ENCODE data around the gene LYRM7.
"Not testable (repeated sequence)": the region's sequence is repeated elsewhere in the genome, so short reads cannot be mapped to it uniquely, and the experiment has no call there.

Gene LYRM7

DNA sequence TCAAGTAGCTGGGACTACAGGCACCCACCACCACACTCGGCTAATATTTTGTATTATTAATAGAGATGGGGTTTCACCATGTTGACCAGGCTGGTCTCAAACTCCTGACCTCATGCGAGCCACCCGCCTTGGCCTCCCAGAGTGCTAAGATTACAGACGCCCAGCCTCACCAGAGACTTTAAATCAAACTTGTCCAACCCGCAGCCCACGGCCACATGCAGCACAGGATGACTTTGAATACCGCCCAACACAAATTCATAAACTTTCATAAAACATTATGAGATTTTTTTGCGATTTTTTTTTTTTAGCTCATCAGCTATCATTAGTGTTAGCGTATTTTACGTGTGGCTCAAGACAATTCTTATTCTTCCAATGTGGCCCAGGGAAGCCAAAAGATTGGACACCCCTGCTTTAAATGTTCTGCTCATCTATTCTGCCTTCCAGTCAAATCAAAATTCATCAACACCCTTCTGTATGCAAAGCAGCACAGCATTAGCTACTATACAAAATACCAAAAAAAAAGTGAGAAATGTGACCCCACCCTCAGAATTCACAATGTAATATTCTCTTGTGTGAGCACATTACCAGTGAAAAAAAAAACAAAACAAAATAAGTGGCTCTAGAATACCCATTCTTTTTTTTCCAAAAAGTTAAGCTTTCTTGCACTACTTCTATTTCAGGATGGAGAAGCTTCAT lies 50.4 kb downstream of the LYRM7 start:
- no peak for DNase-seq (ENCODE audit: low read depth, low spot score)

GRCh38 chr5:131221888-131222287 lies 51.1 kb downstream of the LYRM7 start:
- no peak for DNase-seq (ENCODE audit: low read depth, low spot score)

GRCh38 chr5:131222731-131223130 lies 52.0 kb downstream of the LYRM7 start:
- no peak for DNase-seq (ENCODE audit: low read depth, low spot score)

DNA sequence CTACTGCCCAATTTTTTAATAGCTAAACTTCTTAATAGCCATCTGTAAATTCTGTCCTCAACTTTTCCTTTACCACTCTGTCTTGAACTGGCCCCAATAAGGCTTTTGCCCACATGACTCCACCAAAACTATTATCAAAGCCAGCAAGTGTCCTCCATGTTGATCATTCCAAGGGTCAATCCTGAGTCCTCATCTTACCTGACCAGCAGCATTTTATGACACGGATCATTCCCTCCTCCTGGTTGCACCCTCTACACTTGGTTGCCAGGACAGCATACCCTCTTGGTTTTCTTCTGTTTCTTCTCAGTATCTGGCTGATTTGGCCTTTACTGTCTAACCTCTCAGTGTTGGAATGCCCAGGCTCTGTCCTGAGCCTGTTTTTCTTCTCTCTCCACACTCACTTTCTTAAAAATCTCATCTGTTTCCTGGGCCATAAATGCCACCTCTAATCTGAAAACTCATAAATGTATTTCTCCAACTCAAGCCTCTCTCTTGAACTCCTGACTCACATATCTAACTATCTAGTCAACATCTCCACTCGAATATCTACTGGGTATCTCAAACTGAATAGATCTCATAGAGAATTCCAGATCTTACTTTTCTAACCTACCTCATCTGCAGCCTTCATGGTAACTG lies 53.1 kb downstream of the LYRM7 start:
- DNase-seq (ENCODE audit: low read depth, low spot score) = no peak

DNA sequence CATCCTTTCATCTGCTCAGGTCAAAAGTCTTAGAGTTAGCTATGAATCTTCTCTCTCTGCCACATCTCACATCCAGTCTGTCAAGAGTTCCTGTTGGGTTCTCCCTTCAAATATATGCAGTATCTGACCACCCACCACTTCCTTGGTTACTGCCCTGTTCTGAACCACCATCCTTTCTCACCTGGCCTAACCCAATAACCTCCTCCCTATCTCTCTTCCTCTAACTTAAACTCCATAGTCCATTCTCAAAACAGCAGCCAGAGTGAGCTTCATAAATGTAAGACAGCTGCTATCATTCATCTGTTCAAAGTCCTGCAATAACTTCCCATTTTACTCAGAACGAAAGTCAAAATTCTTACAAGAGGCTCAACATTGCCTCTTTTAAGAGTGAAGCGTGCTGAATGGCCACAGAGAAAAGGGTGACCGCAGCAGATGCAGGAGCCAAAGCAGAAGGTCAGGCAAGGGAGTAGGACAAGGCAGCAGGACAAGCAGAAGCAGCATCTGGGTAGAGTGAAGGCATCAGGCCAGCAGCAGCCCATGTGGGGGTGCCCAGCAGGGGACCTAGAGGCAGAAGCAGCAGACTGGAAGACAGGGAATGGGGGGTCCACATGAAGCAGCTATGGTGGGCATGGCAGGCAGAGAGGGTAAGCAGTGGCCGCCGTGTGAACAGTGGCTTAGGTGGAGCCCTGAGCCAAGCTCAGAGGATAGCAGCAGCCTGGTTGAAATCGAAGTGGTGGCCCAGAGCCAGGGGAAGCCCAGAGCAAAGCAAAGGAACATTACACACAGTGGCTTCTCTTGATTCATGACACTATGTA lies 53.9 kb downstream of the LYRM7 start:
- no peak for DNase-seq (ENCODE audit: low read depth, low spot score)

- no peak for DNase-seq (ENCODE audit: low read depth, low spot score)
These were observed 54.7 kb downstream of the LYRM7 start for GRCh38 chr5:131225282-131225974.

- DNase-seq (ENCODE audit: low read depth, low spot score) = no peak
These were observed 56.2 kb downstream of the LYRM7 start for GRCh38 chr5:131226899-131227298.

DNA sequence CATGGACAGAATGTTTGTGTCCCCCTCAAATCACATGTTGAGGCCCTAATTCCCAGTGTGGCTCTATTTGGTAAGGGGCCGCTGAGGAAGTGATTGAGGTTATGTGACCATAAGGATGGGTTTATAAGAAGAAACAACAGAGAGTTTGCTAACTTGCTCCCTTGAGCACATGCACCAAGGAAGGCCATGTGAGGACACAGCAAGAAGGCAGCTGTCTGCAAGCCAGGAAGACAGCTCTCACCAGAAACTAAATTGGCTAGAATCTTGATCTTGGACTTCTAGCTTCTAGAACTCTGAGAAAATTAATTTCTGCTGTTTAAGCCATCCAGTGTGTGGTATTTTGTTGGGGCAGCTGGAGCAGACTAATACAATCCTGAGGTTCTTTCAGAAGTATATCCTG lies 57.9 kb downstream of the LYRM7 start:
- DNase-seq (ENCODE audit: low read depth, low spot score) = no peak

DNA sequence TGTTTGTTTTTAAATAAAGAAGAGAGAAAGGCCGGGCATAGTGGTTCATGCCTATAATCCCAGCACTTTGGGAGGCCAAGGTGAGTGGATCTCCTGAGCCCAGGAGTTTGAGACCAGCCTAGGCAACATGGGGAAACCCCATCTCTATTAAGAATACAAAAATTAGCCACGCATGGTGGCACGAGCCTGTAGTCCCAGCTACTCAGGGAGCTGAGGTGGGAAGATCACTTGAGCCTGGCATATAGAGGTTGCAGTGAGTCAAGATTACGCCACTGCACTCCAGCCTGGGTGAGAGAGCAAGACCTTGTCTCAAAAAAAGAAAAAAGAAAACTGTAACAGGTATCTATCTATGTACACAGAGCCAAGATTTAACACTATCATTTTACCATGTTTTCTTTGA lies 58.9 kb downstream of the LYRM7 start:
- no peak for DNase-seq (ENCODE audit: low read depth, low spot score)

DNA sequence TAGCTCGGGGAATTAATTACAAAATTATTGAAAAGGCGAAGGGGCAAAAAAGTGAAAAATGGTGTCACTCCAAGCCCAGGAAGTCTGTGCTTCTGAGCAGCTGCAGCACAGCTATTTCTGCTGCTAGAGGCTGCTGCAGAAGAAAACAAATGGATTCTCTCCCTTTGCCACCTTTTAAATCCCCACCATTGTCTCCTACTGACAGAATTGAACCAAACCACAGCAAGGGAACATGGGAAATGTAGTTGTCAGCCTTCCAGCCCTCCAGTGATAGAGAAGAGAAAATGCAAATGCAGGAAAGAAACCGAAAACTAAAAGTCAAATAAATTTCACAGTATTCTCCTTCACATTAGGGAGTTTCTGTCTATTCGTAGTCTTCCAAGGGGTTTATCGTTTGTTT lies 59.7 kb downstream of the LYRM7 start:
- DNase-seq (ENCODE audit: low read depth, low spot score) = no peak

- DNase-seq (ENCODE audit: low read depth, low spot score) = no peak
These were observed 68.9 kb downstream of the LYRM7 start for GRCh38 chr5:131239686-131240085.

DNA sequence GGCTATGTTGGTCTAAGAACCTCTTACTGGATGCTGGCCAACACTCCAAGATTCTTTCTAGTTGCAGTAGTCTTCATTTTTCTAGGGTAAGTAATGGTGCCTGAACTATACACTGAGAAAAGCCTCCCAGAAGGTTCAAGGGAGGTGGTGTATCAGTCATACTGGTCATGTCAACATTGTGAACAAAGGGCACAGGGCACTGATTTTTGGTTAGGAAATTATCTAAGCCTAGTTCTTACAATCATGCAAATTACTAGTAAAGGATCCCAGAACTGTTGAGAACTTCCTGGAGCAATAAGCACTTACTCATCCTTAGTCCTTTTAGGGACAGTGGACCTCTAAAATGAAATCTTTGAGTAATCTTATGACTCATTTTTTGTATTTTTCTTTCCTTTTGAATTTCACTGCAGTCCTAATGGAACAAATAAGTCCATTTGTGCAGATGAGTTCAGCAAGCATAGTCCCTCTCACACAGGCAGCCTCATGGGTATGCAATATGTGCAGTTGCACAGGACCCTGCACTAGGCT lies 72.0 kb downstream of the LYRM7 start:
- no peak for DNase-seq (ENCODE audit: low read depth, low spot score)

GRCh38 chr5:131245312-131245711 lies 74.6 kb downstream of the LYRM7 start:
- no peak for DNase-seq (ENCODE audit: low read depth, low spot score)

GRCh38 chr5:131245948-131246347 lies 75.2 kb downstream of the LYRM7 start:
- DNase-seq (ENCODE audit: low read depth, low spot score) = no peak

DNA sequence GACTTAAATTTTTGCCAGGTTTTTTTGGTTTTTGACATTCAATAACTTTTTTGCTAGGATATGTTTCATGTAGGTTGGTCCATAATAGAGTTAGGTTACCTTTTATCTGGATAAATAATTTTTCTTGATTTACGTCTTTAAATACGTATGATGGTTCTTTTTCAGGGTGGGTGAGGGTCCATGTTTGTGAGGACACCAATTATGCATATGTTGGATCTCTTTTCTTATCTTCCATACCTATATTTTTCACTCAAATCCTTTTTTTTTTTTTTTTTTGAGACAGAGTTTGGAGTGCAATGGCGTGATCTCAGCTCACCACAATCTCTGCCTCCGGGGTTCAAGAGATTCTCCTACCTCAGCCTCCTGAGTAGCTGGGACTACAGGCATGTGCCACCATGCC lies 75.8 kb downstream of the LYRM7 start:
- DNase-seq (ENCODE audit: low read depth, low spot score) = no peak

- DNase-seq (ENCODE audit: low read depth, low spot score) = no peak
These were observed 80.2 kb downstream of the LYRM7 start for GRCh38 chr5:131250751-131251475.

GRCh38 chr5:131252824-131253171 lies 82.1 kb downstream of the LYRM7 start:
- no peak for DNase-seq (ENCODE audit: low read depth, low spot score)

GRCh38 chr5:131254025-131254424 lies 83.3 kb downstream of the LYRM7 start:
- not testable (repeated sequence) for DNase-seq (ENCODE audit: low read depth, low spot score)

- no peak for DNase-seq (ENCODE audit: low read depth, low spot score)
These were observed 84.0 kb downstream of the LYRM7 start for GRCh38 chr5:131254741-131255140.
